Measurements from ENCODE around the gene IFT80.

GRCh38 chr3:160314995-160315394 is 84.0 kb downstream of the IFT80 start:
- TF ChIP-seq MAX (IDR thresholded peaks at IDR 0.05; ENCODE audit: low read depth) (no peak), POLR2AphosphoS5 (IDR thresholded peaks at IDR 0.05; ENCODE audit: low read depth, low read length) (no peak), CTCF (IDR thresholded peaks at IDR 0.05) (no peak), RFX5 (IDR thresholded peaks at IDR 0.05; ENCODE audit: low read length) (no peak), NFIC (IDR thresholded peaks at IDR 0.05; ENCODE audit: borderline replicate concordance) (no peak), REST (IDR thresholded peaks at IDR 0.05; ENCODE audit: low read depth, low read length) (no peak), YY1 (IDR thresholded peaks at IDR 0.05; ENCODE audit: low read depth) (no peak), JUND (IDR thresholded peaks at IDR 0.05) (no peak), EZH2phosphoT487 (IDR thresholded peaks at IDR 0.05; ENCODE audit: borderline replicate concordance, low read depth) (no peak), FOXM1 (IDR thresholded peaks at IDR 0.05; ENCODE audit: low read depth) (no peak)
